H1 (cell line): ENCODE data around the gene KRTAP10-3. TPM values are rescaled to one million over a fixed set of nuclear protein-coding genes. Genes with fewer than 3 reads are reported as not detected.

Experiments used
- CTCF ChIA-PET: fragments of 300-600 bp; sonication (Branson Sonifier 250); formaldehyde crosslinking; loops from one replicate; lab custom pipeline; 2021; ENCODE audit not compliant: partially characterized antibody; lab: Charles Lee
- POLR2A ChIA-PET: fragments of 300-600 bp; sonication (Branson Sonifier 250); formaldehyde crosslinking; loops from one replicate; lab custom pipeline; 2021; ENCODE audit warnings: inconsistent platforms; ENCODE audit not compliant: partially characterized antibody; lab: Charles Lee
- DNase-seq, 2 experiments: peaks; one replicate each; pipeline versions ENCODE4 v3.0.0 to v3.0.0-alpha.2; 2010 to 2022; ENCODE audit warnings: low spot score in 2 of 2, low read depth in 1 of 2, mixed read lengths in 1 of 2
- FAIRE-seq: peaks from 2 replicates; lab custom pipeline; 2011; peaks lifted over from hg19 to GRCh38; lab: Jason Lieb, UNC
- H2AFZ ChIP-seq: 2 replicates; pipeline ENCODE4 v1.8.1; 2012; ENCODE audit warnings: low read length, inconsistent platforms
- H2AK5ac ChIP-seq: 2 replicates; pipeline ENCODE4 v1.6.1; 2013; ENCODE audit warnings: low read depth, low read length
- H2BK120ac ChIP-seq: replicated peaks from 2 replicates; pipeline ENCODE3; 2013; ENCODE audit warnings: low read depth, low read length, inconsistent platforms
- H2BK12ac ChIP-seq: 2 replicates; pipeline ENCODE4 v1.6.1; 2013; ENCODE audit warnings: low read depth, low read length
- H2BK15ac ChIP-seq: 2 replicates; pipeline ENCODE4 v1.6.1; 2013; ENCODE audit warnings: low read length
- H2BK20ac ChIP-seq: 2 replicates; pipeline ENCODE4 v1.6.1; 2013; ENCODE audit warnings: low read length
- H2BK5ac ChIP-seq: 2 replicates; pipeline ENCODE4 v1.6.1; 2013; ENCODE audit warnings: low read depth, low read length
- H3K14ac ChIP-seq: 2 replicates; pipeline ENCODE4 v1.6.1; 2013; ENCODE audit warnings: inconsistent platforms; ENCODE audit not compliant: insufficient read length
- H3K18ac ChIP-seq: 2 replicates; pipeline ENCODE4 v1.6.1; 2013; ENCODE audit warnings: low read length; ENCODE audit errors: extremely low read depth
- H3K23ac ChIP-seq: 2 replicates; pipeline ENCODE4 v1.6.1; 2013; ENCODE audit warnings: inconsistent platforms; ENCODE audit not compliant: insufficient read length
- H3K23me2 ChIP-seq: 2 replicates; pipeline ENCODE4 v1.6.1; 2013; ENCODE audit warnings: low read depth, low read length
- H3K27ac ChIP-seq: 2 replicates; pipeline ENCODE4 v1.6.1; 2011; ENCODE audit warnings: low read depth, low read length, inconsistent platforms
- H3K27me3 ChIP-seq, 4 experiments: replicated peaks in 1 of 4; 1 replicate in 1 of 4; 2 replicates in 3 of 4; pipeline versions ENCODE4 v1.6.1 to v1.8.1; 2011 to 2013; ENCODE audit warnings: low read length in 3 of 4, mild to moderate bottlenecking in 3 of 4, inconsistent platforms in 2 of 4, mixed read lengths in 2 of 4, moderate library complexity in 1 of 4; ENCODE audit not compliant: control insufficient read depth in 3 of 4, insufficient read depth in 3 of 4; ENCODE audit errors: extremely low read depth in 1 of 4
- H3K36me3 ChIP-seq, 4 experiments: 2 replicates each; pipeline versions ENCODE4 v1.6.1 to v1.8.1; 2011 to 2013; ENCODE audit warnings: mild to moderate bottlenecking in 4 of 4, low read length in 3 of 4, moderate library complexity in 2 of 4, control low read depth in 1 of 4, inconsistent platforms in 1 of 4; ENCODE audit not compliant: insufficient read depth in 4 of 4, control insufficient read depth in 2 of 4
- H3K4ac ChIP-seq: replicated peaks from 2 replicates; pipeline ENCODE3; 2013; ENCODE audit warnings: low read length, low read depth, mixed read lengths, inconsistent platforms; ENCODE audit not compliant: insufficient read length
- H3K4me1 ChIP-seq, 4 experiments: replicated peaks in 1 of 4; 1 replicate in 1 of 4; 2 replicates in 3 of 4; pipeline versions ENCODE4 v1.6.1 to v1.8.1; 2011 to 2013; ENCODE audit warnings: low read length in 3 of 4, inconsistent platforms in 2 of 4, mixed read lengths in 1 of 4; ENCODE audit not compliant: insufficient read depth in 4 of 4, control insufficient read depth in 3 of 4
- H3K4me2 ChIP-seq, 2 experiments: 2 replicates each; pipeline versions ENCODE4 v1.6.1 to v1.8.1; 2011 to 2013; ENCODE audit warnings: low read depth in 2 of 2, low read length in 2 of 2, control low read depth in 1 of 2, inconsistent platforms in 1 of 2, mild to moderate bottlenecking in 1 of 2; ENCODE audit not compliant: insufficient read depth in 1 of 2
- H3K4me3 ChIP-seq, 4 experiments: fragments of 200-600, 300-600 bp in 1 of 4; sonication (generic), shearing (Covaris generic), sonication (Bioruptor Twin) in 1 of 4; 2 replicates each; pipeline versions ENCODE4 v1.5.1 to v1.8.1; 2011 to 2016; ENCODE audit warnings: low read length in 4 of 4, low read depth in 3 of 4, control low read depth in 2 of 4, inconsistent platforms in 2 of 4, mild to moderate bottlenecking in 2 of 4, mixed read lengths in 1 of 4, moderate library complexity in 1 of 4; ENCODE audit not compliant: insufficient read depth in 2 of 4; ENCODE audit errors: extremely low read depth in 1 of 4
- H3K56ac ChIP-seq: replicated peaks from 2 replicates; pipeline ENCODE3; 2013; ENCODE audit warnings: low read depth, mild to moderate bottlenecking, mixed read lengths, low read length, inconsistent platforms; ENCODE audit not compliant: insufficient read length
- H3K79me1 ChIP-seq: 2 replicates; pipeline ENCODE4 v1.6.1; 2013; ENCODE audit warnings: low read depth, low read length, control low read depth
- H3K79me2 ChIP-seq, 2 experiments: 2 replicates each; pipeline versions ENCODE4 v1.6.1 to v1.8.1; 2012 to 2013; ENCODE audit warnings: low read length in 2 of 2, mild to moderate bottlenecking in 2 of 2, inconsistent platforms in 1 of 2; ENCODE audit not compliant: insufficient read depth in 2 of 2, control insufficient read depth in 1 of 2
- H3K9ac ChIP-seq, 4 experiments: replicated peaks in 1 of 4; 1 replicate in 1 of 4; 2 replicates in 3 of 4; pipeline versions ENCODE4 v1.6.1 to v1.8.1; 2011 to 2013; ENCODE audit warnings: low read depth in 3 of 4, low read length in 3 of 4, control low read depth in 2 of 4, mild to moderate bottlenecking in 2 of 4, moderate library complexity in 2 of 4, inconsistent platforms in 1 of 4; ENCODE audit errors: extremely low read depth in 1 of 4
- H3K9me3 ChIP-seq, 2 experiments: 2 replicates each; pipeline versions ENCODE4 v1.6.1 to v1.8.1; 2012 to 2013; ENCODE audit warnings: mild to moderate bottlenecking in 2 of 2, moderate library complexity in 2 of 2, control low read depth in 1 of 2, inconsistent platforms in 1 of 2, low read depth in 1 of 2, low read length in 1 of 2, mixed read lengths in 1 of 2; ENCODE audit not compliant: insufficient read depth in 2 of 2
- H4K20me1 ChIP-seq, 2 experiments: replicated peaks in 1 of 2; 2 replicates each; pipeline versions ENCODE3 to v1.8.1; 2011 to 2013; ENCODE audit warnings: inconsistent platforms in 2 of 2, low read length in 2 of 2, mild to moderate bottlenecking in 1 of 2; ENCODE audit not compliant: insufficient read depth in 2 of 2, control insufficient read depth in 1 of 2
- H4K5ac ChIP-seq: 2 replicates; pipeline ENCODE4 v1.6.1; 2013; ENCODE audit warnings: low read length, low read depth, mixed read lengths, inconsistent platforms; ENCODE audit not compliant: insufficient read length
- H4K8ac ChIP-seq: 2 replicates; pipeline ENCODE4 v1.8.0; 2013; ENCODE audit warnings: mild to moderate bottlenecking, moderate library complexity, low read length, inconsistent platforms; ENCODE audit not compliant: insufficient read depth; ENCODE audit errors: extremely low read depth
- H4K91ac ChIP-seq: replicated peaks from 2 replicates; pipeline ENCODE3; 2013; ENCODE audit warnings: low read length, mixed read lengths, inconsistent platforms; ENCODE audit not compliant: insufficient read length
- CTBP2 ChIP-seq: IDR thresholded peaks from 2 replicates; pipeline ENCODE4 v1.7.0; 2011; ENCODE audit warnings: borderline replicate concordance, mild to moderate bottlenecking, moderate library complexity, mixed read lengths, low read length; ENCODE audit not compliant: insufficient read depth, insufficient read length
- POU5F1 ChIP-seq: IDR thresholded peaks from 2 replicates; pipeline ENCODE4 v1.6.1; 2011; ENCODE audit warnings: low read depth, mild to moderate bottlenecking, low read length, moderate library complexity
- RNF2 ChIP-seq: fragments of 200-900, 300-1000 bp; sonication (generic); IDR thresholded peaks from 2 replicates; pipeline ENCODE4 v1.7.1; 2016; ENCODE audit warnings: borderline replicate concordance, low read depth, mild to moderate bottlenecking, antibody characterized with exemption, low read length; ENCODE audit not compliant: poor library complexity, severe bottlenecking; ENCODE audit errors: missing control alignments
- SIX5 ChIP-seq: IDR thresholded peaks from 2 replicates; pipeline ENCODE4 v1.6.1; 2011; ENCODE audit warnings: mild to moderate bottlenecking, low read depth, low read length
- SP4 ChIP-seq: IDR thresholded peaks from 2 replicates; pipeline ENCODE4 v1.6.1; 2012; ENCODE audit warnings: low read length, inconsistent platforms
- WGBS, 2 experiments: shearing (Covaris generic) in 1 of 2; methylation state at CpG; one replicate each; pipeline versions ENCODE4 v1.1.6 to v1.1.7; 2013 to 2015; ENCODE audit warnings: low lambda C conversion rate in 2 of 2, mixed read lengths in 2 of 2, inconsistent platforms in 1 of 2, low coverage in 1 of 2, missing lambda C conversion rate in 1 of 2; ENCODE audit not compliant: insufficient replicate concordance in 2 of 2, insufficient coverage in 1 of 2, insufficient read length in 1 of 2; ENCODE audit errors: extremely low coverage in 1 of 2, missing lambda C conversion rate in 1 of 2; 5-methylcytosine and 5-hydroxymethylcytosine counted together
- polyA plus RNA-seq, 7 experiments: library from polyadenylated mRNA; depleted of rRNA in 3 of 7; stranded (reverse) in 5 of 7; unstranded in 2 of 7; fragments of >200 nt in 5 of 7; fragments of 200-250 nt in 2 of 7; gene quantifications; 1 replicate in 5 of 7; 2 replicates in 1 of 7; 4 replicates in 1 of 7; pipeline versions ENCODE4 v1.2.1 to v1.2.3, GENCODE V29; 2011 to 2013; ENCODE audit warnings: missing spikeins in 2 of 7, mixed read lengths in 2 of 7
- total RNA-seq: library from RNA; stranded (reverse); fragmentation: NEBNext Ultra II Directional; extraction: Animal tissue kit (Norgen Biotek cat#: 25700); gene quantifications from 2 replicates; pipeline ENCODE4 v1.2.1, GENCODE V29; 2021
- TF ChIP-seq, protein P1 (sequence below): IDR thresholded peaks from 2 replicates; pipeline ENCODE4 v1.6.1; 2011; ENCODE audit warnings: low read length, improper control_type of control experiment
- TF ChIP-seq, protein P2 (sequence below): IDR thresholded peaks from 2 replicates; pipeline ENCODE4 v1.6.1; 2012; ENCODE audit warnings: low read length, inconsistent platforms

Gene KRTAP10-3
- total and polyA plus RNA-seq, 2 of the 8 experiments (the other 6 are each of a cell fraction or from before 2014, with no cell fraction given), result not detected

DNA sequence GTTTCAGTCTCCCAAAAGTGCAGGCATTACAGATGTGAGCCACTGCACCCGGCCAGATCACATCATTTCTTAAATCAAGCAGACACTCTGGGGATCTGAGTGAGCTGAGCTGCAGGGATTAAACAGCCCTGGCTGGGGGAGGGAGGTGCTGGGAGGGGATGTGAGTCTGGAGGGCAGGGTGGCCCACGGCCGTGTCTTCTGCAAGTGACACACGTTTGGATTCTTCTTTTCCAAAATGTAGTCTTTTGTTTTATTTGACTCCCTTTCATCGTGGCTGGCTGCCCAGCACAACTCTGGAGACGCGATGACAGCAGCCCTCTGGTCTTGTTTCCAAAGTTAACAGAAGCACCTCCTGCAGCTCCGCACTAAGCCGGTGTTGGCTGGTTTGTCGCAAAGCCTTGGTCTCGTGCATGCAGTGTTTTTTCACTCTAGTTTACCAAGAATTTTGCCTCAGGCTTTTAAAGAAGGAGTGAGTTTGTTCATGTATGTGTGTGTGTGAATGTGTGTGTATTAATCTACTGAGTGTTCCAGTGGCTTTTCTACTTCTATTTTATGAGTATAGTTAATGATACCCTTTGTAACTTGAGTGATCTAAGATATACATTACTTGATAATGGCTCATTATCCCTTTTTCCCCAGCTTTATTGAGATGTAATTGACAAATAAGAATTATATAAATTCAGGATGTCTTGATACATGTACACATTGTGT lies 24.6 kb upstream of the KRTAP10-3 start:
- Histone ChIP-seq H3K79me2 (no peaks in the 10 kb centered on the region), H3K27ac (no peak overlapping the region), H4K5ac (no peak overlapping the region), H3K4me2 (no peak overlapping the region), H3K36me3 (no peaks in the 10 kb centered on the region), H2BK120ac (no peak overlapping the region), H2BK15ac (no peak overlapping the region), H2BK5ac (no peak overlapping the region), H3K23me2 (no peaks in the 10 kb centered on the region), H3K9me3 (peaks cover 0 to 3% of the 10 kb centered on the region in 2 experiments; a peak in 2 of 4 replicates), H4K8ac (no peak overlapping the region), H3K79me1 (no peaks in the 10 kb centered on the region), H4K20me1 (no peaks in the 10 kb centered on the region), H3K4me3 (no peak overlapping the region), H3K23ac (no peak overlapping the region), H3K4me1 (no peaks in the 10 kb centered on the region; a peak in 1 of 7 replicates), H3K56ac (no peak overlapping the region), H3K18ac (no peak overlapping the region), H3K14ac (no peak overlapping the region), H2BK12ac (no peak overlapping the region), H2AFZ (no peak overlapping the region), H3K4ac (no peak overlapping the region), H2BK20ac (no peak overlapping the region), H3K9ac (no peak overlapping the region), H4K91ac (no peak overlapping the region), H3K27me3 (no peaks in the 10 kb centered on the region), H2AK5ac (no peak overlapping the region)
- no peak for FAIRE-seq
- no peak for DNase-seq
- ChIA-PET CTCF (interaction anchor here (1.4 to 1.7 kb wide), 2 partner anchors 8 to 9 kb away, joined by 5 to 6 read pairs; partner anchors contain the start of gene KRTAP10-6), POLR2A (interaction anchor here (1.2 to 1.9 kb wide), 3 partner anchors 11 to 170 kb away, joined by 3 to 4 read pairs (median 3); no protein-coding TSS in a partner anchor)
- WGBS, 2 experiments, result 78% methylated on average over 9 of the region's 11 CpGs; no CpG with 5 or more reads in 1 of the 2 experiments
- TF ChIP-seq, protein P1, sequence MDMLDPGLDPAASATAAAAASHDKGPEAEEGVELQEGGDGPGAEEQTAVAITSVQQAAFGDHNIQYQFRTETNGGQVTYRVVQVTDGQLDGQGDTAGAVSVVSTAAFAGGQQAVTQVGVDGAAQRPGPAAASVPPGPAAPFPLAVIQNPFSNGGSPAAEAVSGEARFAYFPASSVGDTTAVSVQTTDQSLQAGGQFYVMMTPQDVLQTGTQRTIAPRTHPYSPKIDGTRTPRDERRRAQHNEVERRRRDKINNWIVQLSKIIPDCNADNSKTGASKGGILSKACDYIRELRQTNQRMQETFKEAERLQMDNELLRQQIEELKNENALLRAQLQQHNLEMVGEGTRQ, result no peak
- TF ChIP-seq POU5F1 (no peak), SIX5 (no peak), CTBP2 (no peak), SP4 (no peak), RNF2 (no peak)
- TF ChIP-seq, protein P2, sequence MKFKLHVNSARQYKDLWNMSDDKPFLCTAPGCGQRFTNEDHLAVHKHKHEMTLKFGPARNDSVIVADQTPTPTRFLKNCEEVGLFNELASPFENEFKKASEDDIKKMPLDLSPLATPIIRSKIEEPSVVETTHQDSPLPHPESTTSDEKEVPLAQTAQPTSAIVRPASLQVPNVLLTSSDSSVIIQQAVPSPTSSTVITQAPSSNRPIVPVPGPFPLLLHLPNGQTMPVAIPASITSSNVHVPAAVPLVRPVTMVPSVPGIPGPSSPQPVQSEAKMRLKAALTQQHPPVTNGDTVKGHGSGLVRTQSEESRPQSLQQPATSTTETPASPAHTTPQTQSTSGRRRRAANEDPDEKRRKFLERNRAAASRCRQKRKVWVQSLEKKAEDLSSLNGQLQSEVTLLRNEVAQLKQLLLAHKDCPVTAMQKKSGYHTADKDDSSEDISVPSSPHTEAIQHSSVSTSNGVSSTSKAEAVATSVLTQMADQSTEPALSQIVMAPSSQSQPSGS, result no peak
